Endothelial cell of umbilical vein (primary cell): Measurements from ENCODE around the gene CCND3. TPM values are rescaled to one million over a fixed set of nuclear protein-coding genes. Genes with fewer than 3 reads are reported as not detected.

Experiments used
- BruUV-seq: library from RNA; stranded (reverse); fragments of 400-500 nt; replicated peaks from 2 replicates; lab custom pipeline; 2021; lab: Mats Ljungman, UMichigan
- CTCF ChIA-PET: fragments of 300-600, 350-600 bp; sonication (Branson Sonifier 250); formaldehyde crosslinking; loops from one replicate; lab custom pipeline; 2021; ENCODE audit warnings: antibody characterized with exemption, inconsistent platforms; lab: Charles Lee
- POLR2A ChIA-PET: fragments of 300-600, 350-600 bp; sonication (Branson Sonifier 250); formaldehyde crosslinking; loops from one replicate; lab custom pipeline; 2021; ENCODE audit warnings: antibody characterized with exemption, inconsistent platforms; lab: Charles Lee
- DNase-seq: peaks from one replicate; pipeline ENCODE4 v3.0.0-alpha.2; 2011; ENCODE audit warnings: low read depth, low spot score
- FAIRE-seq: peaks from 2 replicates; lab custom pipeline; 2011; peaks lifted over from hg19 to GRCh38; lab: Jason Lieb, UNC
- H2AFZ ChIP-seq: 2 replicates; pipeline ENCODE4 v1.6.0; 2012; ENCODE audit warnings: low read depth, low read length, control low read depth, inconsistent platforms
- H3K27ac ChIP-seq: 2 replicates; pipeline ENCODE4 v1.5.1; 2011; ENCODE audit warnings: low read depth, mild to moderate bottlenecking, control low read depth, low read length, moderate library complexity; ENCODE audit not compliant: insufficient read depth
- H3K27me3 ChIP-seq, 2 experiments: 2 replicates each; pipeline versions ENCODE4 v1.6.0 to v1.6.1; 2011; ENCODE audit warnings: low read length in 2 of 2, mixed read lengths in 1 of 2; ENCODE audit not compliant: control insufficient read depth in 2 of 2, insufficient read depth in 2 of 2
- H3K36me3 ChIP-seq, 2 experiments: 2 replicates in 1 of 2; 3 replicates in 1 of 2; pipeline ENCODE4 v1.5.1; 2011; ENCODE audit warnings: low read length in 2 of 2, mild to moderate bottlenecking in 1 of 2, moderate library complexity in 1 of 2; ENCODE audit not compliant: control insufficient read depth in 2 of 2, insufficient read depth in 2 of 2; ENCODE audit errors: extremely low read depth in 1 of 2
- H3K4me1 ChIP-seq: 3 replicates; pipeline ENCODE4 v1.5.1; 2011; ENCODE audit warnings: mild to moderate bottlenecking, low read length; ENCODE audit not compliant: control insufficient read depth, insufficient read depth; ENCODE audit errors: extremely low read depth
- H3K4me2 ChIP-seq: 2 replicates; pipeline ENCODE4 v1.6.1; 2011; ENCODE audit warnings: low read length, control low read depth, mixed read lengths; ENCODE audit not compliant: insufficient read depth
- H3K4me3 ChIP-seq, 3 experiments: fragments of 200-600 bp in 1 of 3; sonication (generic), shearing (Covaris generic) in 1 of 3; replicated peaks in 1 of 3; 2 replicates each; pipeline ENCODE4 v1.5.1; 2011 to 2016; ENCODE audit warnings: control low read depth in 3 of 3, low read length in 3 of 3, mild to moderate bottlenecking in 2 of 3, inconsistent platforms in 1 of 3, low read depth in 1 of 3, moderate library complexity in 1 of 3; ENCODE audit not compliant: insufficient read depth in 1 of 3
- H3K79me2 ChIP-seq: 2 replicates; pipeline ENCODE4 v1.6.0; 2012; ENCODE audit warnings: low read length, inconsistent platforms; ENCODE audit not compliant: control insufficient read depth, insufficient read depth
- H3K9ac ChIP-seq: replicated peaks from 2 replicates; pipeline ENCODE3; 2011; ENCODE audit warnings: low read length, control low read depth; ENCODE audit not compliant: insufficient read depth; ENCODE audit errors: extremely low read depth
- H3K9me1 ChIP-seq: replicated peaks from 3 replicates; pipeline ENCODE4 v1.6.0; 2011; ENCODE audit warnings: mild to moderate bottlenecking, low read length; ENCODE audit not compliant: control insufficient read depth, insufficient read depth; ENCODE audit errors: extremely low read depth
- H3K9me3 ChIP-seq: replicated peaks from 2 replicates; pipeline ENCODE4 v1.5.1; 2012; ENCODE audit warnings: low read length, inconsistent platforms; ENCODE audit not compliant: control insufficient read depth, insufficient read depth
- H4K20me1 ChIP-seq: replicated peaks from 2 replicates; pipeline ENCODE3; 2011; ENCODE audit warnings: mild to moderate bottlenecking, low read length; ENCODE audit not compliant: control insufficient read depth, insufficient read depth; ENCODE audit errors: extremely low read depth
- CTCF ChIP-seq, 2 donors: IDR thresholded peaks; 1 replicate in 1 of 2; 2 replicates in 1 of 2; pipeline ENCODE4 v1.5.1; 2011; ENCODE audit warnings: low read length in 2 of 2, mild to moderate bottlenecking in 2 of 2, moderate library complexity in 2 of 2, control low read depth in 1 of 2, inconsistent platforms in 1 of 2, low read depth in 1 of 2; ENCODE audit not compliant: insufficient read depth in 1 of 2; ENCODE audit errors: extremely low read depth in 1 of 2
- EZH2 ChIP-seq: IDR thresholded peaks from 2 replicates; pipeline ENCODE4 v1.6.1; 2012; ENCODE audit warnings: borderline replicate concordance, low read depth, mild to moderate bottlenecking, moderate library complexity, low read length, inconsistent platforms; ENCODE audit not compliant: severe bottlenecking
- FOS ChIP-seq: IDR thresholded peaks from 2 replicates; pipeline ENCODE4 v1.6.1; 2011; ENCODE audit warnings: mild to moderate bottlenecking, low read length, moderate library complexity, borderline replicate concordance; ENCODE audit not compliant: insufficient read depth
- MAX ChIP-seq: IDR thresholded peaks from 2 replicates; pipeline ENCODE4 v1.6.1; 2011; ENCODE audit not compliant: insufficient read depth, insufficient read length
- MYC ChIP-seq: IDR thresholded peaks from one replicate; pipeline ENCODE4 v1.6.1; 2011; ENCODE audit warnings: mild to moderate bottlenecking, low read depth, low read length
- POLR2A ChIP-seq: IDR thresholded peaks from 2 replicates; pipeline ENCODE4 v1.6.1; 2012; ENCODE audit warnings: low read depth, mild to moderate bottlenecking, control low read depth, low read length
- POLR2AphosphoS5 ChIP-seq: IDR thresholded peaks from 2 replicates; pipeline ENCODE4 v1.6.1; 2012; ENCODE audit warnings: low read depth, mild to moderate bottlenecking, control low read depth, low read length, moderate library complexity; ENCODE audit not compliant: insufficient read depth
- dilution Hi-C: fragments of 300-500 bp; cut with MboI; formaldehyde crosslinking; loops from one replicate; pipeline ENCODE4 v1.15.0; 2019; ENCODE audit warnings: low sequenced_read_pairs; ENCODE audit not compliant: extremely low pct_ligation_motif_present
- intact Hi-C: fragments of 100-400 bp; cut with micrococcal nuclease; formaldehyde crosslinking; loops from one replicate; pipeline ENCODE4 v1.10.0; 2022
- polyA plus RNA-seq, 4 experiments: library from polyadenylated mRNA; depleted of rRNA in 3 of 4; stranded (reverse) in 3 of 4; unstranded in 1 of 4; fragments of >200 nt; gene quantifications; 2 replicates each; pipeline versions ENCODE4 v1.2.1 to v1.2.3, GENCODE V29; 2011 to 2012; ENCODE audit warnings: missing spikeins in 1 of 4
- small RNA-seq: library from RNA; depleted of rRNA; stranded (forward); fragments of <200 nt; gene quantifications from one replicate; pipeline ENCODE3, GENCODE V24; 2012; ENCODE audit warnings: low replicate concordance, low read depth; ENCODE audit not compliant: insufficient read depth, insufficient read length
- total RNA-seq: library from RNA; stranded (reverse); gene quantifications from 2 replicates; pipeline ENCODE4 v1.2.3, GENCODE V29; 2021

The CCND3 gene
- total and polyA plus RNA-seq, 2 donors (not counting 3 experiments of a cell fraction or from before 2014, with no cell fraction given), result 87.5 to 98.7 TPM

- Histone ChIP-seq H3K9me3 (no peaks in the 10 kb centered on the region), H3K4me3 (no peak overlapping the region), H2AFZ (no peak overlapping the region), H3K79me2 (no peaks in the 10 kb centered on the region), H3K4me2 (no peak overlapping the region), H3K27ac (no peak overlapping the region), H3K9me1 (no peaks in the 10 kb centered on the region), H3K27me3 (no peaks in the 10 kb centered on the region), H3K9ac (no peak overlapping the region), H4K20me1 (no peaks in the 10 kb centered on the region), H3K36me3 (no peaks in the 10 kb centered on the region), H3K4me1 (no peaks in the 10 kb centered on the region)
- intact Hi-C loops (no loop called here), dilution Hi-C loops (no loop called here)
- CTCF ChIA-PET, result no interaction called here
- POLR2A ChIA-PET, result no interaction called here
- TF ChIP-seq POLR2A (no peak), FOS (no peak), POLR2AphosphoS5 (no peak), EZH2 (no peak), MYC (no peak), MAX (no peak), CTCF (IDR thresholded peaks at IDR 0.05; ENCODE audit: extremely low read depth in 1 of 2, insufficient read depth in 1 of 2, low read depth in 1 of 2, low read length in 2 of 2) (no peak)
- no TSS peak for BruUV-seq
- FAIRE-seq (no peak), DNase-seq (no peak)
Measured at GRCh38 chr6:41884957-41885356, 56.7 kb downstream of the CCND3 start.

Small RNAs within 50 kb of the gene (small RNA-seq; reads per million reads assigned to genes)
- not detected for gene RF00019

Other genes with a start within 250 kb of the CCND3 start
- gene TFEB, start 206.2 kb downstream of the CCND3 start, total RNA-seq, result 4.9 and 5.5 TPM in 2 replicates
- 6.6 and 8.4 TPM in 2 replicates for gene TFEB, start 206.2 kb downstream of the CCND3 start, polyA plus RNA-seq
- not detected in 2 replicates for gene PGC, start 194.4 kb downstream of the CCND3 start, total RNA-seq
- not detected in 2 replicates for gene PGC, start 194.4 kb downstream of the CCND3 start, polyA plus RNA-seq
- gene FRS3, start 161.9 kb downstream of the CCND3 start, total RNA-seq, result 4.4 and 5.3 TPM in 2 replicates
- gene FRS3, start 161.9 kb downstream of the CCND3 start, polyA plus RNA-seq, result 5.2 and 5.7 TPM in 2 replicates
- 2.2 and 3.3 TPM in 2 replicates for gene PRICKLE4, start 161.0 kb downstream of the CCND3 start, total RNA-seq
- 1.0 and 1.5 TPM in 2 replicates for gene PRICKLE4, start 161.0 kb downstream of the CCND3 start, polyA plus RNA-seq
- gene TOMM6, start 154.1 kb downstream of the CCND3 start, total RNA-seq, result 220 and 233 TPM in 2 replicates
- gene TOMM6, start 154.1 kb downstream of the CCND3 start, polyA plus RNA-seq, result 435 and 527 TPM in 2 replicates
- 4.1 and 4.5 TPM in 2 replicates for gene USP49, start 46.4 kb downstream of the CCND3 start, total RNA-seq
- 2.1 and 2.4 TPM in 2 replicates for gene USP49, start 46.4 kb downstream of the CCND3 start, polyA plus RNA-seq
- 25.5 and 30.4 TPM in 2 replicates for gene MED20, start 20.7 kb downstream of the CCND3 start, total RNA-seq
- 34.8 and 37.8 TPM in 2 replicates for gene MED20, start 20.7 kb downstream of the CCND3 start, polyA plus RNA-seq
- gene BYSL, start 20.3 kb downstream of the CCND3 start, total RNA-seq, result 41.8 and 45.7 TPM in 2 replicates
- 32.9 and 33.1 TPM in 2 replicates for gene BYSL, start 20.3 kb downstream of the CCND3 start, polyA plus RNA-seq
- gene TAF8, start 108.7 kb upstream of the CCND3 start, total RNA-seq, result 32.4 and 32.9 TPM in 2 replicates
- 45.4 and 49.8 TPM in 2 replicates for gene TAF8, start 108.7 kb upstream of the CCND3 start, polyA plus RNA-seq
- gene C6orf132, start 200.8 kb upstream of the CCND3 start, total RNA-seq, result 0.07 and 0.71 TPM in 2 replicates
- gene C6orf132, start 200.8 kb upstream of the CCND3 start, polyA plus RNA-seq, result 0.15 and 0.54 TPM in 2 replicates
- 0.22 TPM in 1 of 2 replicates, not detected in the other for gene GUCA1A, start 231.6 kb upstream of the CCND3 start, total RNA-seq
- gene GUCA1A, start 231.6 kb upstream of the CCND3 start, polyA plus RNA-seq, result 0.04 and 0.21 TPM in 2 replicates